ENCODE results near the gene TRIM37.

TRIM37 gene

DNA sequence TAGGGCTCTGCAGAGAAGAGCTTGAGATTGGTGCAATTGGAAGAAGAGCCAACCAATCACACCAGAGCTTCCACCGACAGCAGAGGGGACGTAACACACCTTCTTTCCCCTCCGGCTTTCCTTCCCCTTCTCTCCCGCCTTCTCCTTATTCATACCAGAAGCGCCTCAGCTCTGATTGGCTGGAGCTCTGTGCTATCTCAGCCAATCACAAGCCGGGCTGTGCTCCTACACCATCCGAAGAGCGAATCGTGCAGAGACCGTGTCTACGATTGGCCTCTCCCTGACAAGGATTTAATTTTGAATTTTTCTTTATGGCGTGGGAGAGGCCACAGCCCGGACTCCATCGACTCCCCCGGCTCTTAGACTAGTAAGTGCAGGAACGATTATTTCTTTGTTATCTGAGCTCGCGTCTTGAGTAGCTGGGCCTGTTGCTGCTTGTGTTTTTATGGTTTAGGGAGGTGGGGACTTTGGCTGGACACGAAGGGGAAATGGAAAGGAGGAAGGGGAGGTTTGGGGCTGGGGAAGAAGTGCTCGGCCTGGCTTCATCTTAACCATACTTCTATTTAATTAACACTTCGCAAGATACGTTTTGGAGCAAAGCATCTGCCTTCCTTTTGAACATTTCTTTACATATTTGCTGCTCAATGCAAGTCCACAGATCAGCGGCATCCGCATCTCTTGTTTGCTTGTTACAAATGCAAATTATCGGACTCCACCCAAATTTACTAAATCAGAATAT is 48.9 kb upstream of the TRIM37 start, which contains the start of gene PRR11 (continued):
- TF ChIP-seq, protein P1, sequence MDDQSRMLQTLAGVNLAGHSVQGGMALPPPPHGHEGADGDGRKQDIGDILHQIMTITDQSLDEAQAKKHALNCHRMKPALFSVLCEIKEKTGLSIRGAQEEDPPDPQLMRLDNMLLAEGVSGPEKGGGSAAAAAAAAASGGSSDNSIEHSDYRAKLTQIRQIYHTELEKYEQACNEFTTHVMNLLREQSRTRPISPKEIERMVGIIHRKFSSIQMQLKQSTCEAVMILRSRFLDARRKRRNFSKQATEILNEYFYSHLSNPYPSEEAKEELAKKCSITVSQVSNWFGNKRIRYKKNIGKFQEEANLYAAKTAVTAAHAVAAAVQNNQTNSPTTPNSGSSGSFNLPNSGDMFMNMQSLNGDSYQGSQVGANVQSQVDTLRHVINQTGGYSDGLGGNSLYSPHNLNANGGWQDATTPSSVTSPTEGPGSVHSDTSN (CRISPR knock-in tag; IDR thresholded peaks at IDR 0.05): peak; percentile 43; the same call in 1 of the 2 replicates
- TF ChIP-seq ZNF544 (tag by site-specific recombination; IDR thresholded peaks at IDR 0.05): no peak
- peak; percentile 78 for TF ChIP-seq SP3 (tag by site-specific recombination; IDR thresholded peaks at IDR 0.05)
- TF ChIP-seq, protein P2, sequence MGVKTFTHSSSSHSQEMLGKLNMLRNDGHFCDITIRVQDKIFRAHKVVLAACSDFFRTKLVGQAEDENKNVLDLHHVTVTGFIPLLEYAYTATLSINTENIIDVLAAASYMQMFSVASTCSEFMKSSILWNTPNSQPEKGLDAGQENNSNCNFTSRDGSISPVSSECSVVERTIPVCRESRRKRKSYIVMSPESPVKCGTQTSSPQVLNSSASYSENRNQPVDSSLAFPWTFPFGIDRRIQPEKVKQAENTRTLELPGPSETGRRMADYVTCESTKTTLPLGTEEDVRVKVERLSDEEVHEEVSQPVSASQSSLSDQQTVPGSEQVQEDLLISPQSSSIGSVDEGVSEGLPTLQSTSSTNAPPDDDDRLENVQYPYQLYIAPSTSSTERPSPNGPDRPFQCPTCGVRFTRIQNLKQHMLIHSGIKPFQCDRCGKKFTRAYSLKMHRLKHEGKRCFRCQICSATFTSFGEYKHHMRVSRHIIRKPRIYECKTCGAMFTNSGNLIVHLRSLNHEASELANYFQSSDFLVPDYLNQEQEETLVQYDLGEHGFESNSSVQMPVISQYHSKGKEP (tag by site-specific recombination; IDR thresholded peaks at IDR 0.05): no peak
- no peak for TF ChIP-seq SALL2 (tag by site-specific recombination; IDR thresholded peaks at IDR 0.05; ENCODE audit: borderline replicate concordance)
- peak; percentile 73 for TF ChIP-seq SCRT2 (tag by site-specific recombination; IDR thresholded peaks at IDR 0.05)
- peak; percentile 83 for TF ChIP-seq PRDM1 (tag by site-specific recombination; IDR thresholded peaks at IDR 0.05)
- TF ChIP-seq KLF10 (tag by site-specific recombination; IDR thresholded peaks at IDR 0.05): peak; percentile 95
- TF ChIP-seq ZNF292 (tag by site-specific recombination; IDR thresholded peaks at IDR 0.05; ENCODE audit: borderline replicate concordance, low read depth): no peak
- no peak for TF ChIP-seq ZNF621 (tag by site-specific recombination; IDR thresholded peaks at IDR 0.05)
- TF ChIP-seq, protein P3, sequence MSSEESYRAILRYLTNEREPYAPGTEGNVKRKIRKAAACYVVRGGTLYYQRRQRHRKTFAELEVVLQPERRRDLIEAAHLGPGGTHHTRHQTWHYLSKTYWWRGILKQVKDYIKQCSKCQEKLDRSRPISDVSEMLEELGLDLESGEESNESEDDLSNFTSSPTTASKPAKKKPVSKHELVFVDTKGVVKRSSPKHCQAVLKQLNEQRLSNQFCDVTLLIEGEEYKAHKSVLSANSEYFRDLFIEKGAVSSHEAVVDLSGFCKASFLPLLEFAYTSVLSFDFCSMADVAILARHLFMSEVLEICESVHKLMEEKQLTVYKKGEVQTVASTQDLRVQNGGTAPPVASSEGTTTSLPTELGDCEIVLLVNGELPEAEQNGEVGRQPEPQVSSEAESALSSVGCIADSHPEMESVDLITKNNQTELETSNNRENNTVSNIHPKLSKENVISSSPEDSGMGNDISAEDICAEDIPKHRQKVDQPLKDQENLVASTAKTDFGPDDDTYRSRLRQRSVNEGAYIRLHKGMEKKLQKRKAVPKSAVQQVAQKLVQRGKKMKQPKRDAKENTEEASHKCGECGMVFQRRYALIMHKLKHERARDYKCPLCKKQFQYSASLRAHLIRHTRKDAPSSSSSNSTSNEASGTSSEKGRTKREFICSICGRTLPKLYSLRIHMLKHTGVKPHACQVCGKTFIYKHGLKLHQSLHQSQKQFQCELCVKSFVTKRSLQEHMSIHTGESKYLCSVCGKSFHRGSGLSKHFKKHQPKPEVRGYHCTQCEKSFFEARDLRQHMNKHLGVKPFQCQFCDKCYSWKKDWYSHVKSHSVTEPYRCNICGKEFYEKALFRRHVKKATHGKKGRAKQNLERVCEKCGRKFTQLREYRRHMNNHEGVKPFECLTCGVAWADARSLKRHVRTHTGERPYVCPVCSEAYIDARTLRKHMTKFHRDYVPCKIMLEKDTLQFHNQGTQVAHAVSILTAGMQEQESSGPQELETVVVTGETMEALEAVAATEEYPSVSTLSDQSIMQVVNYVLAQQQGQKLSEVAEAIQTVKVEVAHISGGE (tag by site-specific recombination; conservative IDR thresholded peaks at IDR 0.05; ENCODE audit: low read depth): peak; percentile 40
- peak; percentile 80 for TF ChIP-seq ZFHX2 (tag by site-specific recombination; conservative IDR thresholded peaks at IDR 0.05)
- TF ChIP-seq ZBTB21 (tag by site-specific recombination; IDR thresholded peaks at IDR 0.05): no peak
- peak; percentile 29; the same call in 1 of the 2 replicates for TF ChIP-seq YY1 (tag by site-specific recombination; IDR thresholded peaks at IDR 0.05)
- no peak for TF ChIP-seq ZEB2 (tag by site-specific recombination; IDR thresholded peaks at IDR 0.05)
- TF ChIP-seq, protein P4, sequence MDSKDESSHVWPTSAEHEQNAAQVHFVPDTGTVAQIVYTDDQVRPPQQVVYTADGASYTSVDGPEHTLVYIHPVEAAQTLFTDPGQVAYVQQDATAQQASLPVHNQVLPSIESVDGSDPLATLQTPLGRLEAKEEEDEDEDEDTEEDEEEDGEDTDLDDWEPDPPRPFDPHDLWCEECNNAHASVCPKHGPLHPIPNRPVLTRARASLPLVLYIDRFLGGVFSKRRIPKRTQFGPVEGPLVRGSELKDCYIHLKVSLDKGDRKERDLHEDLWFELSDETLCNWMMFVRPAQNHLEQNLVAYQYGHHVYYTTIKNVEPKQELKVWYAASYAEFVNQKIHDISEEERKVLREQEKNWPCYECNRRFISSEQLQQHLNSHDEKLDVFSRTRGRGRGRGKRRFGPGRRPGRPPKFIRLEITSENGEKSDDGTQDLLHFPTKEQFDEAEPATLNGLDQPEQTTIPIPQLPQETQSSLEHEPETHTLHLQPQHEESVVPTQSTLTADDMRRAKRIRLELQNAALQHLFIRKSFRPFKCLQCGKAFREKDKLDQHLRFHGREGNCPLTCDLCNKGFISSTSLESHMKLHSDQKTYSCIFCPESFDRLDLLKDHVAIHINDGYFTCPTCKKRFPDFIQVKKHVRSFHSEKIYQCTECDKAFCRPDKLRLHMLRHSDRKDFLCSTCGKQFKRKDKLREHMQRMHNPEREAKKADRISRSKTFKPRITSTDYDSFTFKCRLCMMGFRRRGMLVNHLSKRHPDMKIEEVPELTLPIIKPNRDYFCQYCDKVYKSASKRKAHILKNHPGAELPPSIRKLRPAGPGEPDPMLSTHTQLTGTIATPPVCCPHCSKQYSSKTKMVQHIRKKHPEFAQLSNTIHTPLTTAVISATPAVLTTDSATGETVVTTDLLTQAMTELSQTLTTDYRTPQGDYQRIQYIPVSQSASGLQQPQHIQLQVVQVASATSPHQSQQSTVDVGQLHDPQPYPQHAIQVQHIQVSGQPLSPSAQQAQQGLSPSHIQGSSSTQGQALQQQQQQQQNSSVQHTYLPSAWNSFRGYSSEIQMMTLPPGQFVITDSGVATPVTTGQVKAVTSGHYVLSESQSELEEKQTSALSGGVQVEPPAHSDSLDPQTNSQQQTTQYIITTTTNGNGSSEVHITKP (tag by site-specific recombination; IDR thresholded peaks at IDR 0.05): peak; percentile 55; the same call in 1 of the 2 replicates
- TF ChIP-seq HOXA7 (CRISPR knock-in tag; IDR thresholded peaks at IDR 0.05; ENCODE audit: borderline replicate concordance): no peak
- TF ChIP-seq, protein P5, sequence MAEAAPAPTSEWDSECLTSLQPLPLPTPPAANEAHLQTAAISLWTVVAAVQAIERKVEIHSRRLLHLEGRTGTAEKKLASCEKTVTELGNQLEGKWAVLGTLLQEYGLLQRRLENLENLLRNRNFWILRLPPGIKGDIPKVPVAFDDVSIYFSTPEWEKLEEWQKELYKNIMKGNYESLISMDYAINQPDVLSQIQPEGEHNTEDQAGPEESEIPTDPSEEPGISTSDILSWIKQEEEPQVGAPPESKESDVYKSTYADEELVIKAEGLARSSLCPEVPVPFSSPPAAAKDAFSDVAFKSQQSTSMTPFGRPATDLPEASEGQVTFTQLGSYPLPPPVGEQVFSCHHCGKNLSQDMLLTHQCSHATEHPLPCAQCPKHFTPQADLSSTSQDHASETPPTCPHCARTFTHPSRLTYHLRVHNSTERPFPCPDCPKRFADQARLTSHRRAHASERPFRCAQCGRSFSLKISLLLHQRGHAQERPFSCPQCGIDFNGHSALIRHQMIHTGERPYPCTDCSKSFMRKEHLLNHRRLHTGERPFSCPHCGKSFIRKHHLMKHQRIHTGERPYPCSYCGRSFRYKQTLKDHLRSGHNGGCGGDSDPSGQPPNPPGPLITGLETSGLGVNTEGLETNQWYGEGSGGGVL (tag by site-specific recombination; IDR thresholded peaks at IDR 0.05): peak; percentile 86
- TF ChIP-seq SETDB1 (IDR thresholded peaks at IDR 0.05; ENCODE audit: insufficient read length, low read length): peak; percentile 76
- no peak for TF ChIP-seq ZFP69B (tag by site-specific recombination; IDR thresholded peaks at IDR 0.05)
- TF ChIP-seq ZNF248 (tag by site-specific recombination; IDR thresholded peaks at IDR 0.05): no peak
- TF ChIP-seq SP2 (tag by site-specific recombination; IDR thresholded peaks at IDR 0.05): peak; percentile 87
- TF ChIP-seq, protein P6, sequence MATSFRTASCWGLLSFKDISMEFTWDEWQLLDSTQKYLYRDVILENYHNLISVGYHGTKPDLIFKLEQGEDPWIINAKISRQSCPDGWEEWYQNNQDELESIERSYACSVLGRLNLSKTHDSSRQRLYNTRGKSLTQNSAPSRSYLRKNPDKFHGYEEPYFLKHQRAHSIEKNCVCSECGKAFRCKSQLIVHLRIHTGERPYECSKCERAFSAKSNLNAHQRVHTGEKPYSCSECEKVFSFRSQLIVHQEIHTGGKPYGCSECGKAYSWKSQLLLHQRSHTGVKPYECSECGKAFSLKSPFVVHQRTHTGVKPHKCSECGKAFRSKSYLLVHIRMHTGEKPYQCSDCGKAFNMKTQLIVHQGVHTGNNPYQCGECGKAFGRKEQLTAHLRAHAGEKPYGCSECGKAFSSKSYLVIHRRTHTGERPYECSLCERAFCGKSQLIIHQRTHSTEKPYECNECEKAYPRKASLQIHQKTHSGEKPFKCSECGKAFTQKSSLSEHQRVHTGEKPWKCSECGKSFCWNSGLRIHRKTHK (tag by site-specific recombination; IDR thresholded peaks at IDR 0.05): no peak
- peak; percentile 73; the same call in 1 of the 2 replicates for TF ChIP-seq IKZF3 (tag by site-specific recombination; IDR thresholded peaks at IDR 0.05)
- peak; percentile 70 for TF ChIP-seq EGR2 (tag by site-specific recombination; IDR thresholded peaks at IDR 0.05; ENCODE audit: low read depth)
- no peak for TF ChIP-seq KLF7 (tag by site-specific recombination; IDR thresholded peaks at IDR 0.05; ENCODE audit: borderline replicate concordance)
- no peak for TF ChIP-seq ZNF571 (tag by site-specific recombination; IDR thresholded peaks at IDR 0.05)
